OCI-LY7 (cell line): ENCODE data around the gene B3GNT9.

Experiments used
- CTCF ChIP-seq: fragments of 200-600 bp; sonication (generic); conservative IDR thresholded peaks from 2 replicates; pipeline ENCODE4 v1.5.1; 2014; ENCODE audit warnings: mild to moderate bottlenecking, antibody characterized with exemption, low read length, moderate library complexity, mixed read lengths
- EZH2phosphoT487 ChIP-seq: fragments of 200-600 bp; sonication (generic); IDR thresholded peaks from 2 replicates; pipeline ENCODE4 v1.6.1; 2018; ENCODE audit warnings: low read depth, borderline replicate concordance, mild to moderate bottlenecking, mixed run types, antibody characterized with exemption, low read length, moderate library complexity, mixed read lengths

GRCh38 chr16:67111951-67112444 is 38.8 kb downstream of the B3GNT9 start:
- TF ChIP-seq CTCF, result no peak
- TF ChIP-seq EZH2phosphoT487, result no peak
